Activated CD8-positive, alpha-beta memory T cell treated with anti-CD3 and anti-CD28 coated beads, Interleukin-2, amount 50 U/mL, for 24 hours (primary cell): ENCODE data around the gene FOXN3.

Experiments
- DNase-seq: peaks from one replicate; pipeline ENCODE4 v3.0.0-alpha.2; 2020; ENCODE audit errors: extremely low read depth

Gene FOXN3

DNA sequence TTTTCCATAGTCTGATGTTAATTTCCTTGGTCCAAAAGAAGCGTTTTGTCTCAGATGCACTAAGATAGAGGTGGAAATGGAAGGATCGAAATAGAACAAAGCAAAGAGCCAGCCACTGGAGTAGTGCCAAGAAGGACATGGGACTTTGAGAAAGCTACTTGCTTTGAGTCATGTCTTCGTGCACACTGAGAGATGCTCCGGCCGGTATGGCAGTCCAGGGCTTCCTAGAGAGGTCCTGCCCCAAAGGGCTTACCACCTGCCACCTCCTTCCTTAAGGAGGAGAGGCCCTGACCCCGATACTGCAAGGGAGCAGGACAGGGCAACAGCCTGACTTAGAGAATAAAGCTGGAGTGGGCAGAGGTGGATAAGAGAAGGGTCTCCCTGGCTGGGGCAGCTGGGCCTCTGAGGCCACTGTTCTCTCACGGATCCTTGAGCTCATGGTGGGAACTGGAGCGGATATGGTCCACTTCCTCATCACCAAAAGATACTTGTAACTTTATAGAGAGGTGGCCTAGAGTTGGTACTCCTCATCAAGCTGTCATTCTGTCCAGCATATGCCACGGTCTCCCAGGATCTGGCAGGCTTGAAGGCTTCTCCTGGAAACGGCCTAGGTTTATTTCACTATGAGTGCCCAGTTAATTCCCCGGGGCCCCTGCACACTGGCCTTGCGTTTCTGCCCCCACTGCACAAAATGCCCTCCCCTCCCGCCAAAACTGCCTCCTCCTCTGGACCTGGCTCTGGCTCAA, 57.4 kb downstream of the FOXN3 start:
- DNase-seq, result no peak

DNA sequence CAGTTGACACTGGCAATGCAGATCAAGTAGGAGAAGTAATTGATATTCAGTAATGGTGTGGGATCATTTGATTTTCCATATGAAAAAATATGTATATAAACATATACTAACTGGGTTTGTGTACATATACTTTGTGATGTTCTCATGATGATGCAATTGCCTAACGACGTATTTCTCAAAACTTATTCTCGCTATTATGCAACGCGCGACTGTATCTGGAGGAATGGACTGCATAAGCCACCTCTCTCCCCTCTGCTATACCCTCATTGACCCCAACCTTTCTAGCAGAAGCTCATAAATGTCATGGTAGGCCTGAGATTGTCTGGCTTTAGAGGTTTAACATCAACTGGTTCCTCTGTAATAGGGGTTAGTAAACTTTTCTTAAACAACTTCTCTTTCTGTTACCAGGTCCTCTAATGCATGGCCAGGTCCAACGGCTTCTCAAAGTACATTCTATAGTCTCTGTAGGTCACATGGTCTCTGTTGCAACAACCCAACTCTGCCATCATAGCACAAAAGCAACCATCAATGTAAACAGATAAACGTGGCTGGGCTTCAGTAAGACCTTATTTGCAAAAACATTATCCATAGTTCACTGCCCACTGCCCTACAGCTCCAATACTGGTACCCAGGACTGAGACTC, 59.3 kb downstream of the FOXN3 start:
- DNase-seq, result no peak

DNA sequence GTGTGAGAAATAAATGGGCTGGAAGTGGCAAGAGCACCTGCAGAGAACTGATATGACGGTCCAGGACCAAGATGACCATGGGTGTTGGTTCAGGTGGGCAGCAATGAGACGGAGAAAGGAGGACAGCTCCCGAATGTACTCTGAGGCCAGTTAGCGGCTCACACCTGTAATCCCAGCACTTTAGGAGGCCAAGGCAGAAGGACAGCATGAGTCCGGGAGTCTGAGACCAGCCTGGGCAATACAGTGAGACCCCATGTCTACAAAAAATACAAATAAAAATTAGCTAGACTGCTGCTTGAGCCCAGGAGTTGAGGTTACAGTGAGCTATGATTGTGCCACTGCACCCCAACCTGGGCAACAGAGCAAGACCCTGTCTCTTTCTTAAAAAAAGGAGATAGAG, 60.1 kb downstream of the FOXN3 start:
- no peak for DNase-seq

DNA sequence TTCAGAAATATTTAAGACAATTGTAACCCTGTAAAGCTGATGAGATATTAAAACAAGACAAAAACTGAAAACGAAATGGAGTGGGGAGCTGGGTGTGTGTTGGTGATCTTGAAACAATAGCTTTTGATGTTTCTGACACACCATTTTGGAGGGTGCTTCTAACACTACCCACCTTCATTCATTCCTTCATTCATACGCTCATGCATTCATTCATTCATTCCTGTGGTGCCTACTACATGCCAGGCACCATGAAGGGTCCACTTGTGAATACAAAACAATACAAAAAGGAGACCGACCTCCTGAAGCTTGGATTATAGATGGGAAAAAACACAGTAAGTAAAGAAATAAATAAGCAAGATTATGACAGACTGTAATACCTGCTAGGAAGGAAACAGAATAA, 60.5 kb downstream of the FOXN3 start:
- DNase-seq, result no peak

DNA sequence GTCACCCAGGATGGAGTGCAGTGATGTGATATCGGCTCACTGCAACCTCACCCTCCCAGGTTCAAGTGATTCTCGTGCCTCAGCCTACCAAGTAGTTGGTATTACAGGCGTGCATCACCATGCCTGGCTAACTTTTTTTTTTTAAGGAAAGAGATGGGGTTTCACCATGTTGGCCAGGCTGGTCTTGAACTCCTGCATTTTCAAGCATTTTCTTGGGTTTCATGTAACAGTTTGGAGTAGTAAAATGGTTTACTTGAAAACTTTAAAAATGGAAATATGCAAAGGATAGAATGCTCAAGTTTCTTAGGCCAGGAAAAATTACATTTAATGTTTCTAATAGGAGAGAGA, 63.3 kb downstream of the FOXN3 start:
- no peak for DNase-seq

DNA sequence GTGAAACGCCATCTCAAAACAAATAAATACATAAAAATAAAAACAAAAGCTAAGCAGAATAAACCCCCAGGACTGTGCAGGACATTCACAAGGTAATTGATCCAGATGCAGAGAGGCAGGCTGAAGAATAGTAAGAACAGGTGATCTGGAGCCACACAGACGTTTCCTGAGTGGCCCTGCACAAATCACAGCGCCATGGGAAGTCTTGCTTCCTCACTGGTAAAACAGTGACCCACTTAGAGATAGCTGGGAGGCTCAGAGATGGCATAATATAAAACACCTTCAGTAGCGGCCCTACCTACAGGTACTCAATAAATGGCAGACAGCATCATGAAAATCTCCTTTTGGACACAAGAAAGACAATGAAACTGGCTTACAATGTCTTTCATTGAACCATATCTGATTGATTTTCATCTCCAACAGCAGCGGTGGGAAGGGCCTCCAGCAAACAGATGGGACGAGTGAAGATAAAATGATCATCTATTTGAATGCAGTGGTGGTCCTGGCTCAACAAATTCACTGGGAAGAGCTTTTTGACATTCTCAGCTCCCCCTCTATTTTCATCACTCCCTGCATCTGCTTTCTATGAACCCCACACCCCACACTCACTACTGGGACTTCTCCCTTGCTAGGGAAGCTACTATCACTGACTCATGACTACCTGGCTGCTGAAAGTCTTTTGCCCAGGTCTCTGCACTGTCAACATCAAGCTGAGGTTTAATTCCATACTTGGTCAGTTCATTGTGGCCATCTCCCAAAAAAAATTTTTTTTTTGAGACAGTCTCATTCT, 63.9 kb downstream of the FOXN3 start:
- no peak for DNase-seq

DNA sequence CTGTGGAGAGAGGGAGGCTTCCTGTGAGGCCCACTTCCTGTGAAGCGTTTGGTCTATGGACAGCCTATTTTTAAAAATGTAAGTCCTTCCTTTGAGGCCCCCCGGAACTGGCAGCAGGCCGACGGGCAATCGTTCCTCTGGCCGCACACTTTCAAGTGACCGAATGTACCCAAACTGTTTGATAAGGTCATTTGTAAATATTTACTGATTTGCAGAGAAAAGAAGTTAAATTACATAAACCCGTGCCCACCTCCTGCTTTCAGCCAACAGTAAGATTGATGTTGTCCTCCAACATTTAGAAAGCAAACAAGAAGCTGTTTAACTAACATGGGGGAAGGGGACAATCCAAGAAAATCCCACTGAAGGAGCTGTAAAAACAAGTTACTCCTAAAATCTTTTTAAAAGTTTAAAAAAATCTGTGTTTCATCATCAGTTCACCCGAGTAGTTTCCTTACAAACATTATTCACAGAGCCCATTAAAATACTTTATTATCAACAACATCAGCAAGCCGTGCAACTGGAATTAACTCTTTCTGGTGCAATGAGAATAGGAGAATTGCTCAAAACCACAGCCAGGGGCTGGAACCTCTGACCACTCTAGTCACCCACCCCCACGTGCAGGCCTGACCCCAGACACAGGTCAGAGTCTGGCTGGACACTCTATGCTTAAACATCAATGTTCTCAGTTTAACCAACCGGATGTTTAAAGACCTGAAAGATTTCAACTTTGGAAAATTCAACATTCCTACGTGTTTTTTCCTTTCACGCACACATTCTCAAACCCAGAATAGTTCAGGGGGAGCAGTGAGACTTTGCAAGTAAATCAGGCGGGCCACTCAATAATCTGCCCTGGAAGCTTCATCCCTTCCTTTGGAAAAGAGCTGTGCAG, 65.3 kb downstream of the FOXN3 start:
- no peak for DNase-seq

DNA sequence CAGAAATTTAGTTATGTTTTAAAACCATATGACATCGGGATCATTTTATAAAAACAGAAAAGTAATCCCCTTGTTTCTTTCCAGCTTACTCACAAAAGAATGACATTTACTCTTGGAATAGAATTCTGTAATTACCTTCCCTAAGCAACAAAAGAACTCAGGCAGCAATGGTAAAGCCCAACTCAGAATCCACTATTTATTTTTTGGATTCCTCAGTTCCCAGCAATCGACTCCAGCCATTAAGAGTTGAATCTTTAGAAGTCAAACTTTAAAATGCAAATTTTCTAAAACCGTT, 65.9 kb downstream of the FOXN3 start:
- no peak for DNase-seq

DNA sequence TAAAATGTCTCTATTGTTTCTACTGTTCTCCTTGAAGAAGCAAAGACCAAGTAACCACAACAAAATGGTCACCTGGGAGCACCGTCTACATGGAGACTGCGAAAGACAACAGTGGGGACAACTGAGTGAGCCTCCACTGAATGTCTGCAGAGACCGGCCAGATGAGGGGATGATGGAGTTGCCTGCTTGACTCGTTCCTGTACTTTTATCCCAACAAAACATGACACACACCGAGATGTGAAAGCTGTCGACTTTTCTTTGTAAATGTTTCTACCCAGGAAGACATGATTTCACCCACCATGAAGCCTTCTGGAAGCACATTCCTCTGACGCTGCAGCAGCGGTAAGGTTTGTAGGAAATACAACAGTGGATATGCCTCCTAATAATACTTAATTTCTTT, 66.9 kb downstream of the FOXN3 start:
- DNase-seq, result no peak

DNA sequence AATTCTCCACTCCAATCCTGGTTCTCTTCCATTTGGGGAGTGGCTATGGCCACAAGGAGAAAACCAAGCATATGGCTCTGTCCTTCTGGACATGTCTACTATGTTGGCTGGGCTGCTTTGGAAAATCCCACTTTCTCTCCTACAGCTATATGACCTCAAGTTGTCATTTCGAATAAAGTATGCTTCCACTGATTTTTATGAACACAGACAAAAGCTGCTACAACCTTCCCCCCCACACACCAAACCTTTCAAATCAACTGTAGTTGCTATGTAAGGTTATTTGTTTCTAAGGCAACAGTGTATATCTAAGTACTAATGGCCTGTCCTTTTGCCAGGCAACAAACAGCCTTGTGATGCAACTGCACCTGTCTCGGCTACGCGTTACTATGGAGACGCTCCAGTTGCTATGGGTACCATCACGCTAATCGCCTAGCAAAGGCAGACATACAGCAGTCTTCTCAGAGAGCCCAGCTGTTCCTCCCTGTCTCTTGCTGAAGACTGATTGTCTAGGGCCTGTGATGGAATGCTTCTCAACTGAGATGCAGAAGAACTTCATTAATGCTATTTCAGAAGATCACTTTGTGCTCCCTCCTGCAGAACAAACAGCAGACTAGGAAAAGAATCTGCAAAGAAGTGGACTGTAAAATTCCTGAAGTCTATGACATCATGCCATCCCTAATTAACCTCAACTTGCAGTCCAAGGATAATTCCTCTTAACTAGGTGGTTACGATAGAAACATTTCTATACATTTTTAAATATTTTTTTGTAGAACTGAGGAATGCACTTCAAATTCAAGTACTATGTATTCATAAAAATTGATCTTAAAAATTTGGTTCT, 67.6 kb downstream of the FOXN3 start:
- DNase-seq, result no peak

DNA sequence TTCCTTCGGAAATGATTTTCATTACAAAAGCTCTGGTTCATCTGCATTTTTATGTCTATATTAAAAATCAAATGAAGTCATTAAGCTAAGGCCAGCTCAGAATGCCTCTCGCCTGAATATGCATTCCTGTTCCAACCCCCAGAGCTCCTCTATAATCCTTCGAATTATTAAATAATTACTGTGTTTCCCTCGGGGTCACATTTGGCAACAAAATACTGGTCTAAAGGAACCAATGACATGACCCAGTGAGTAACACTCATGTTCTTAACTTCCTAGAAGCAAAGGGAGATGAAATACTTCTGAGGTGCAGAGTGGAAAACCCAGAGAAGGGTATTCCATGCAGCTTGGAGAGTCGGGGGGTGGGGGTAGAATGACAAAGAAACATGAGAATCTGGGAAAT, 68.3 kb downstream of the FOXN3 start:
- DNase-seq, result no peak

DNA sequence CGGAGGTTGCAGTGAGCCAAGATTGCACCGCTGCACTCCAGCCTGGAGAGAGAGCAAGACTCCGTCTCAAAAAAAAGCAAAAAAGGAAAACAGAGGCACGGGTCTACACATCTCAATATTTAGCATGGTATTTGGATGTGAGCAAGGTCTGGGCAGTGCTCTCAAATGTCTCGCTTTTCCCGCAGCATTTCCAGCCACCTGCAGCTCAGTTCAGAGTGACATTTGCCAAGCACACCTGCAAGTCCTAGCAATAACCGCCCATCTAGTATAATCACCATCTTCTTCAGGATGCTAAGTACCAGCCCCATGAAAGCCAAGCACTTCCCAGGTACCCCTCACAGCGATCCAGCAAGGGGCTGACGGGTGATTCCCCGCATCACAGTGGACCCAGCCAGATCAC, 69.1 kb downstream of the FOXN3 start:
- DNase-seq, result no peak

DNA sequence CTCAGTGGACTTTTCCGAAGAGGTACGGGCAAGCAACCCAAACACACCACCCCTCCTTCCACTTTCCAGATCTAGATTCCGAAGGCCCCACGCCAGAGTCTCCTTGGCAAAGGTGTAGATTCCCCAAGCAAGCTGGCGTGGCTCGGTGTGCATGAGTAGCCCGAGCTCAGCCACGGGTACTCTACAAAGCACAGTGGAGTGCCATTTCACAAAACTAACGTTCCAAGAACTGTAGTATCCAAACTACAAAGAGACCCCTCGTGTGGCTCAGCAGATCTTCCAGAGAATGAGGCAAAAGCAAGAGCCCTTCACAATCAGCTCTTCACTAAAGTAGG, 72.1 kb downstream of the FOXN3 start:
- no peak for DNase-seq

DNA sequence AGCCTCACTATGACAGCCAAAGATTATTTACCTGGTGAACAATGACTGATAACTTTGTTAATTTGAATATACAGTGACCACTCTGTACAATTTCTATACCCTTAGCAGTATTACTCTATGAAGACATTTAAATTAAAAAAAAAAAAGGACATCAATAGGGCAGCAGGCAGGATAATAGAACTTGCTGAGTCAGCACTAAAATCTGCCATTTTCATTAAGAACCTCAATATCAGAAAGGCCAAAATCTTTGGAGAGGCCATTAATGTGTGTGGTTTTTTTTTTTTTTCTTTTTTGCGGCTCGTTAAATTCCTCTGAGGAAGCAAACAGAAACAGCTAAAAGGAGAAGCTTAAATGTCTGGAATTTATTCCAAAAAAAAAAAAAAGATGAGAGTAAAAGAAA, 73.7 kb downstream of the FOXN3 start:
- DNase-seq, result no peak

DNA sequence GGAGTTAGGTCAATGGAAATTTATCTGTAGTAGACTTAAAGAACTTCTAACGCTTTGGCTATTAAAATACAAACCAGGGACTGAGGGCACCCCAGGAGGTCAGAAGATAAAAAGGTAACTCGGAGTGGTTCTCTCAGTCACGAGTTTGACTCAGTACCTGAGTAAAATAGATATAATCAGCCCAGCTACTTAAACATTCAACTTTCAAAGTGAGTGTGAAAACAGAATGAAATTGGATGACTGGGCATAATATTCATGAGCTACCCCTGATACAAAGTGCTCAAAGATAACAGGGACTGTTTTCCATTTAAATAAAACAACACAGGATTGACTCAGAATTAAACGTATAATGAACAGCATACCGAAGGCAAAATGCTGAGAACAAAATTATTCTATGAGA, 75.0 kb downstream of the FOXN3 start:
- no peak for DNase-seq

DNA sequence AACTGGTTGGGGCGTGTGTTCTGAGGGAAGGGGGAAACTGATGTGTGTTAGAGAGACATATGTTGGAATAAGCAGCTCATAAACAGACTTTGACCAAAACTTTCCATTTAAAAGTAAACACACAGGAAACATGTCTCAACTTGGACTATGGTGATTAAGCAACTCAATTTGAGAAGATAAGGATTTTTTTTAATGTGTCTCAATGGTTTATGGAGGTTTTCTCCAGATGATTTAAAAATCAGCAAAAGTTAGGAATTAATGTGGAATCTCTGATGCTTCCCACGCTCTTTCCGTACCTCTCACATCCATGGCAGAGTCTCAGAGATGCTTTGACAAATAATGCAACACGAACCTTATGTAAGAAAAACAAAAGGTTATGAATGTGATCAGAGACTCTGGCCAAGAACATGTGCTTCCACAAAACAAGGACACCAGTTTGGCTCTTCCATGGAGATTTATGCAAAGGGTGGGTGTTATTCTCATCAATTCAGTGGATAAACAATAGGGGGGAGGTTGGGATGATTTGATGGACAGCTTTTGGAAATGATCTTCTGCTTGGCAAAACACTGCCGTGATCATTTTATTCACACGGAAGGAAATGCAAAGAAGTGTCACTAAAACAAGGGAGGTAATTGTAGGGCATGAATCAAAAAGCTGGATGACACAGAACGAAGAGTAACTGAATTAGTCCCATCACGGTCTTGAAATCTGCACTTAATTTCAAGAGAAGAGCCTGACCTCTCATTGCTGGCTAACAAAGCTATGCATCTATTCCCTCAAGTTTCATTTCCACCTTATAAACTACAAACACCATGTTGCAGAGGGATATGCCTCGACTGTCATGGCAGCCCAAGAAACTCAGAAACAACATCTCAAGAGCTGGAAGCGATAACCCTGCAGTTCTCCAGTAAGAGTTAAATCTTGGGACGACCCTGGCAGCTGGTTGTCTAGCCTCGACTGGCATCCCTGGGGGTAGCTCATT, 76.5 kb downstream of the FOXN3 start:
- no peak for DNase-seq

DNA sequence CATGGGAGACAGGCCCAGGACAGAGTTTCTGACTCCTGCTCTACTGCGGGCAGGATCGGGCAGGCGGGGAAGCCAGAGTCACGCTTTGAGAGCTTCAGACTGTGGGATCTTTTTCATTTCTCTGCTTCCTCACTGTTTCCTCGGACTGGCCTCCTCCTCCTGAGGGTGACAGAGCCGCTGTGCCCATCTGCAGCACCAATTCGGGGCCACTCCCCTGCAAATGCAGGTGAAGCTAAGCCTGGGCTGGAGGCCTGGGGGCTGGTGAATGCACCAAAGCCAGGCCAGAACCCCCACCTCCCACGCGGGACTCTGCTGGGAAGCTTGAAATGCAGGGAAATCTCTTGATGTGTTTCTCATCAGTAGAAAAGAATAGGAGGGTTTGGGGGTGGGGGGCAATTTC, 77.5 kb downstream of the FOXN3 start:
- no peak for DNase-seq

DNA sequence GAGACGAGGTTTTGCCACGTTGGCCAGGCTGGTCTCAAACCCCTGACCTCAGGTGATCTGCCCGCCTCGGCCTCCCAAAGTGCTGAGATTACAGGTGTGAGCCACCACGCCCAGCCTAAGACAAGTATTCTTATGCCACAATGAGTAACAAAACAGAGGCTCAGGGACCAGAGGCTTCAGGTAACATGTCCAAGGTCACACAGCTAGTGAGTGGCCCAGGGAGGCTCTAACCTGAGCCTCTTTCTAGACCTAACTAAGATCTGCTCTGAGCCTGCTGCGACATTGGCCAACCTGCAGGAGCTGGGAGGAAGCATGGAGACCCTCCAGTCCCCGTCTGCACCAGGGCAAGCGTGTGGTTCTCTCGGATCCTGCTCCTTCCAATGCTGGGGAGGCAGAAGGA, 77.9 kb downstream of the FOXN3 start:
- DNase-seq, result no peak

DNA sequence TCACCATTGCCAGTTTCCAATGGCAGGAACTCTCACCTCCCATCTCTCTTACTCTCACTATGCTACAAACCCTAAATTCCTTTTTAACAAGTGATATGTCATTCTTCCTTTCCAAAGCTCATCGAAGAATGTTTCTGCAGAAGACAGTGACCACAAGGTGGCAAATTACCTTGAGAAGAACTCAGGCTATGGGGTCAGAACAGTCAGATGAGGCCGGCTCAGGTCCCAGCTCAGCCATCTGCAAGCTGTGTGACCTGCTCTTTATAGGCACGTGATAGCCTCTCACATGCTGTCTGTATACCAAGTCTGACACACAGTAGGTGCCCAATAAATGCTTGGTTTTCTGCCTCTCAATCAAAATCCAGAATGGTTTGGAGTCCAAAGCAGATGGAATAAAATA, 80.7 kb downstream of the FOXN3 start:
- no peak for DNase-seq

DNA sequence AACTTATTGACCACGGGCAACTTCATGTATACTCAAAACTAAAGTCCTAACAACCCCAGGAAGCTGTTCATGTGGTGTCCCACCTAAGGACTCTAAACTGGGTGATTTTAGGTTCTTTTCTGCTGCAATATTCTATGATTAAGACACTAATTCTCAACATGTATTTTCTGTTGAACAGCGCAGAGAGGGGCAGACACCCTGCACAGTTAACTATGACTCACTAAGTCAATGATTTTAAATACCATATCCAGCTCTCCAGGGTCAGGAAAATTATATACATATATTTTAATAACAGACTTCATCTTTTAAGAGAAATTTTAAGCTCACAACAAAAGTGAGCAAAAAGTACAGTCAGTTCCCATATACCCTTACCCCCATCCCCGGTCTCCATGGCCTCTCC, 85.0 kb downstream of the FOXN3 start:
- DNase-seq, result no peak
